ENCODE measurements around the gene PDE4B.

DNA sequence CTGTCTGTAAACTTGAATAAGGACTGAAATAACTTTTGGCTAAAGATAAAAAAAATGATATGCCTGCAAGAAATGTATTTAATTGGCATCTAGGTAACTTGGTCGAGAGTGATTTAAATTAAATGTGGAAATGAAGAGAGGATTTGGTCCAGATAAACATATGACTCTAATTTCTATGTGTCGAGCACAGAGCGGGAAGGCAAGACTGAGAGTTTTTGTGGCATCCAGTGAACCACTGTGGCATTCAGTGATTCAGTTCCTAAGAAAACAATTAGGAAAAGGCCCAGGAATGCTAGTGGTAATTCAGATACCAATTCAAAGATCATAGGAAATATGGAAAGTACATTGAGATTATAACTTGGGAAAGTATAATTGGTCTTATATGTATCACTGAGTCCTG is 39.6 kb downstream of the PDE4B start:
- TF ChIP-seq, protein P1, sequence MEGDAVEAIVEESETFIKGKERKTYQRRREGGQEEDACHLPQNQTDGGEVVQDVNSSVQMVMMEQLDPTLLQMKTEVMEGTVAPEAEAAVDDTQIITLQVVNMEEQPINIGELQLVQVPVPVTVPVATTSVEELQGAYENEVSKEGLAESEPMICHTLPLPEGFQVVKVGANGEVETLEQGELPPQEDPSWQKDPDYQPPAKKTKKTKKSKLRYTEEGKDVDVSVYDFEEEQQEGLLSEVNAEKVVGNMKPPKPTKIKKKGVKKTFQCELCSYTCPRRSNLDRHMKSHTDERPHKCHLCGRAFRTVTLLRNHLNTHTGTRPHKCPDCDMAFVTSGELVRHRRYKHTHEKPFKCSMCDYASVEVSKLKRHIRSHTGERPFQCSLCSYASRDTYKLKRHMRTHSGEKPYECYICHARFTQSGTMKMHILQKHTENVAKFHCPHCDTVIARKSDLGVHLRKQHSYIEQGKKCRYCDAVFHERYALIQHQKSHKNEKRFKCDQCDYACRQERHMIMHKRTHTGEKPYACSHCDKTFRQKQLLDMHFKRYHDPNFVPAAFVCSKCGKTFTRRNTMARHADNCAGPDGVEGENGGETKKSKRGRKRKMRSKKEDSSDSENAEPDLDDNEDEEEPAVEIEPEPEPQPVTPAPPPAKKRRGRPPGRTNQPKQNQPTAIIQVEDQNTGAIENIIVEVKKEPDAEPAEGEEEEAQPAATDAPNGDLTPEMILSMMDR (conservative IDR thresholded peaks at IDR 0.05; ENCODE audit: low read length), result no peak
- no peak for TF ChIP-seq EZH2phosphoT487 (IDR thresholded peaks at IDR 0.05; ENCODE audit: borderline replicate concordance)

All from Loucy (cell line).